ENCODE results near the gene ARHGAP40. TPM values are rescaled to one million over a fixed set of nuclear protein-coding genes. Genes with fewer than 3 reads are reported as not detected.
A peak's percentile ranks its signal among the peaks of the same experiment; 100 is the strongest.

Gene ARHGAP40
- total and polyA plus RNA-seq, 2 of the 13 experiments (the other 11 are each of a cell fraction or from before 2014, with no cell fraction given) = 0.75 to 2.1 TPM

GRCh38 chr20:38692436-38693411, 91.1 kb downstream of the ARHGAP40 start (continued):
- no peak for TF ChIP-seq ZNF296 (CRISPR knock-in tag; conservative IDR thresholded peaks at IDR 0.05)
- no peak for TF ChIP-seq RBM39 (IDR thresholded peaks at IDR 0.05; ENCODE audit: low read depth, low read length, poor library complexity, severe bottlenecking)
- no peak for TF ChIP-seq TRIM24 (CRISPR knock-in tag; IDR thresholded peaks at IDR 0.05)
- TF ChIP-seq ZNF207 (IDR thresholded peaks at IDR 0.05; ENCODE audit: borderline replicate concordance) = no peak
- TF ChIP-seq XRCC5 (optimal IDR thresholded peaks at IDR 0.05; ENCODE audit: low read length) = peak; percentile 33
- TF ChIP-seq ZNF747 (CRISPR knock-in tag; IDR thresholded peaks at IDR 0.05; ENCODE audit: borderline replicate concordance) = no peak; the same call in none of the 2 replicates
- peak; percentile 77 for TF ChIP-seq GATAD1 (CRISPR knock-in tag; IDR thresholded peaks at IDR 0.05)
- TF ChIP-seq, protein P1, sequence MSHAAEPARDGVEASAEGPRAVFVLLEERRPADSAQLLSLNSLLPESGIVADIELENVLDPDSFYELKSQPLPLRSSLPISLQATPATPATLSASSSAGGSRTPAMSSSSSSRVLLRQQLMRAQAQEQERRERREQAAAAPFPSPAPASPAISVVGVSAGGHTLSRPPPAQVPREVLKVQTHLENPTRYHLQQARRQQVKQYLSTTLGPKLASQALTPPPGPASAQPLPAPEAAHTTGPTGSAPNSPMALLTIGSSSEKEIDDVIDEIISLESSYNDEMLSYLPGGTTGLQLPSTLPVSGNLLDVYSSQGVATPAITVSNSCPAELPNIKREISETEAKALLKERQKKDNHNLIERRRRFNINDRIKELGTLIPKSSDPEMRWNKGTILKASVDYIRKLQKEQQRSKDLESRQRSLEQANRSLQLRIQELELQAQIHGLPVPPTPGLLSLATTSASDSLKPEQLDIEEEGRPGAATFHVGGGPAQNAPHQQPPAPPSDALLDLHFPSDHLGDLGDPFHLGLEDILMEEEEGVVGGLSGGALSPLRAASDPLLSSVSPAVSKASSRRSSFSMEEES (CRISPR knock-in tag; IDR thresholded peaks at IDR 0.05) = peak; percentile 91
- no peak for TF ChIP-seq ZXDC (CRISPR knock-in tag; IDR thresholded peaks at IDR 0.05)
- TF ChIP-seq ZKSCAN8 (CRISPR knock-in tag; IDR thresholded peaks at IDR 0.05; ENCODE audit: borderline replicate concordance) = 0 out of 2 replicates have a peak, but pooled peaks have one; percentile 72
- TF ChIP-seq ARID3A (IDR thresholded peaks at IDR 0.05; ENCODE audit: low read depth, low read length) = no peak
- TF ChIP-seq, protein P2, sequence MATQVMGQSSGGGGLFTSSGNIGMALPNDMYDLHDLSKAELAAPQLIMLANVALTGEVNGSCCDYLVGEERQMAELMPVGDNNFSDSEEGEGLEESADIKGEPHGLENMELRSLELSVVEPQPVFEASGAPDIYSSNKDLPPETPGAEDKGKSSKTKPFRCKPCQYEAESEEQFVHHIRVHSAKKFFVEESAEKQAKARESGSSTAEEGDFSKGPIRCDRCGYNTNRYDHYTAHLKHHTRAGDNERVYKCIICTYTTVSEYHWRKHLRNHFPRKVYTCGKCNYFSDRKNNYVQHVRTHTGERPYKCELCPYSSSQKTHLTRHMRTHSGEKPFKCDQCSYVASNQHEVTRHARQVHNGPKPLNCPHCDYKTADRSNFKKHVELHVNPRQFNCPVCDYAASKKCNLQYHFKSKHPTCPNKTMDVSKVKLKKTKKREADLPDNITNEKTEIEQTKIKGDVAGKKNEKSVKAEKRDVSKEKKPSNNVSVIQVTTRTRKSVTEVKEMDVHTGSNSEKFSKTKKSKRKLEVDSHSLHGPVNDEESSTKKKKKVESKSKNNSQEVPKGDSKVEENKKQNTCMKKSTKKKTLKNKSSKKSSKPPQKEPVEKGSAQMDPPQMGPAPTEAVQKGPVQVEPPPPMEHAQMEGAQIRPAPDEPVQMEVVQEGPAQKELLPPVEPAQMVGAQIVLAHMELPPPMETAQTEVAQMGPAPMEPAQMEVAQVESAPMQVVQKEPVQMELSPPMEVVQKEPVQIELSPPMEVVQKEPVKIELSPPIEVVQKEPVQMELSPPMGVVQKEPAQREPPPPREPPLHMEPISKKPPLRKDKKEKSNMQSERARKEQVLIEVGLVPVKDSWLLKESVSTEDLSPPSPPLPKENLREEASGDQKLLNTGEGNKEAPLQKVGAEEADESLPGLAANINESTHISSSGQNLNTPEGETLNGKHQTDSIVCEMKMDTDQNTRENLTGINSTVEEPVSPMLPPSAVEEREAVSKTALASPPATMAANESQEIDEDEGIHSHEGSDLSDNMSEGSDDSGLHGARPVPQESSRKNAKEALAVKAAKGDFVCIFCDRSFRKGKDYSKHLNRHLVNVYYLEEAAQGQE (IDR thresholded peaks at IDR 0.05; ENCODE audit: borderline replicate concordance in 1 of 2, low read depth in 1 of 2, low read length in 2 of 2) = peak; percentile 89 to 98
- TF ChIP-seq SAFB2 (CRISPR knock-in tag; IDR thresholded peaks at IDR 0.05; ENCODE audit: borderline replicate concordance, low read depth) = no peak
- TF ChIP-seq, protein P3, sequence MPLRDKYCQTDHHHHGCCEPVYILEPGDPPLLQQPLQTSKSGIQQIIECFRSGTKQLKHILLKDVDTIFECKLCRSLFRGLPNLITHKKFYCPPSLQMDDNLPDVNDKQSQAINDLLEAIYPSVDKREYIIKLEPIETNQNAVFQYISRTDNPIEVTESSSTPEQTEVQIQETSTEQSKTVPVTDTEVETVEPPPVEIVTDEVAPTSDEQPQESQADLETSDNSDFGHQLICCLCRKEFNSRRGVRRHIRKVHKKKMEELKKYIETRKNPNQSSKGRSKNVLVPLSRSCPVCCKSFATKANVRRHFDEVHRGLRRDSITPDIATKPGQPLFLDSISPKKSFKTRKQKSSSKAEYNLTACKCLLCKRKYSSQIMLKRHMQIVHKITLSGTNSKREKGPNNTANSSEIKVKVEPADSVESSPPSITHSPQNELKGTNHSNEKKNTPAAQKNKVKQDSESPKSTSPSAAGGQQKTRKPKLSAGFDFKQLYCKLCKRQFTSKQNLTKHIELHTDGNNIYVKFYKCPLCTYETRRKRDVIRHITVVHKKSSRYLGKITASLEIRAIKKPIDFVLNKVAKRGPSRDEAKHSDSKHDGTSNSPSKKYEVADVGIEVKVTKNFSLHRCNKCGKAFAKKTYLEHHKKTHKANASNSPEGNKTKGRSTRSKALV (CRISPR knock-in tag; IDR thresholded peaks at IDR 0.05) = no peak
- TF ChIP-seq KDM1A (CRISPR knock-in tag; IDR thresholded peaks at IDR 0.05) = no peak
- TF ChIP-seq ZNF672 (CRISPR knock-in tag; IDR thresholded peaks at IDR 0.05) = no peak
